Measurements from ENCODE around the gene PARD3B.

Gene PARD3B

DNA sequence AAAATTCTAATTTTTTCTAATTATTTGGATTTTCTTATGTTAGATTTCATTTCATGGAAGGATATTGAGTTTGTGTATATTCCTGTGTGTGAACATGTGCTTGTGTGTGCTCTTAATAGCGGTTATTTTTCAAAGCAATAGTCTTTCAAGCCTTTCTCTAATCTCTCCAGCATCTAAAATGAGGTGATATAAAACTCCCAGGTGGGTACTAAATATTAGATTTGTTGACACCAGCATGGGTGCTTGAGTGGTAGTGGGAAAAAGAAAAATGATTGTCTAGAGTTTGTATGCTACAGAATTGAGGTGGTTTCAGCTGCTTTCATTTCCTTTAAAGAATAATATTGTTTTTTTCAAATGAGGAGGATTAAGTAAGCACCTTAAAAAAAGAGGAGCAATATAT is 296.8 kb downstream of the PARD3B start:
- no peak for DNase-seq (ENCODE audit: low read depth)

DNA sequence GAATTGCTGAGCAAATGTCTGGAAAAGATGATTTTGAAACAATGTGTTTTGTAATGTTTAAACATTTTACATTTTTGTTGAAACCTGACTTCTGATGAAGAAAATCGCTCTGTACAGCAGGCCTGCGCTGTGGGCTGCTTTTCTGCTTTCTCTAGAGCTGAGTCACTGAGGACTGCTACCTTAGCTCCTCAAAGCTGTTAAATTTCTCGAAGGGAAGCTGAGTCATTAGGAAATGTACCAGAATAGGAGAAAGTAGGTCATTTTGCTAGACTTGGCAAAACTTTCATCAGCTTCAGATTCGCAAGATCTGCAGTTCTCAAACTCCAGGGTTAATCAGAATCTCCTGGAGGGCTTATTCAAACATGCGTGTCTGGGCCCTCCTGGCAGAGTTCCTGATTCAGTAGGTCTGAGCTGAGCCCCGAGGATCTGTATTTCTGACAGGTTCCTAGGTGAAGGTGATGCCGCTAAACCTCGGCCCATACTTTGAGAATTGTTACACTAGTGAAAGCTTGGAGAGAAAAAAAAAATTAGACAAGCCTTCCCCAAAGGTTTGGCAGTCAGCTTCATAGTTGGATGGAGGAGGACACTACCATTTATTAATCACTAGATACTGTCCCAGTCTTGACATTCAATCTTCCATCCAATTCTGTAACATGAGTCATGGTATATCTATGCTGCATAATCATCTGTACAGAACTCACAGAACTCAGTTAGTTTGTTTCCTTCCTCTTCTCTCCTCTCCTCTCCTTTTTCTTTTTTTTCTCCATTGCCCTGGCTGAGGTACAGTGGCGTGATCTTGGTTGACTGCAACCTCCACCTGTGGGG is 297.6 kb downstream of the PARD3B start:
- peak; percentile 91 for DNase-seq (ENCODE audit: low read depth)

DNA sequence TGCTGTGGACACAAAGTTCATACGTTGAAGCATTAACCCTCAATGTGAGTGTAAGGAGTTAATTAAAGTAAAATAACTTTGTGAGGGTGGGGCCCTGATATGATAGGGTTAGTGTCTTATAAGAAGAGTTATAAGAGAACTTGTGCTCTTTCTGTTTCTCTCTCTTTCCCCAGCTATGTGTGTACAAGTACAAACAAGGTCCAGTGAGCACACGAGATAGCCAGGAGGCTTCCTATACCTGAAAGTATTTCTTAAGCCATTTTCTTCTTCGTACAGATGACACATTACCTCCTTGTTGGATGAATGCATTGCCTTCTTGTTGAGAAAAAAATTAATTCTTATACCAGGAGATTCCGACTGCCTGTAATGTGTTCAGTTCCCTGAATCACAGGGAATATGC is 301.2 kb downstream of the PARD3B start:
- no peak for DNase-seq (ENCODE audit: low read depth)

DNA sequence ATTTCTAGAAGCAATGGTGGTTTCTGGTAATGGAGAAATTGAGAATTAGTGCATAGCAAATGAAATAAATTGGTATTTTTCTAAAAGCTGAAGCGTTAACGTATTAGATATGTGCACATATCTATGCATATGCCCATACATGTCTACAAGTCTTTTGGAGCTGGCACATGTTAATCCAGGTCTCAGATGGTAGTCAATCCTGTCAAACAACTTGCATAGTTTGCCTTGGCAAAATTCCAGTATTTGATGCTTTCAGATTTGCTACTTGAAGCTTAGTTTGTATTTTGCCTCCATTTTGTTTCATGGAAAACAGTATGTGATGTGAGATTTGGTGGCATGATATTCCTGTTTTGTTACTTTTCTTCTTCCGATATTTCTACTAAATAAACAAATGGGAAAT is 304.6 kb downstream of the PARD3B start:
- no peak for DNase-seq (ENCODE audit: low read depth)

DNA sequence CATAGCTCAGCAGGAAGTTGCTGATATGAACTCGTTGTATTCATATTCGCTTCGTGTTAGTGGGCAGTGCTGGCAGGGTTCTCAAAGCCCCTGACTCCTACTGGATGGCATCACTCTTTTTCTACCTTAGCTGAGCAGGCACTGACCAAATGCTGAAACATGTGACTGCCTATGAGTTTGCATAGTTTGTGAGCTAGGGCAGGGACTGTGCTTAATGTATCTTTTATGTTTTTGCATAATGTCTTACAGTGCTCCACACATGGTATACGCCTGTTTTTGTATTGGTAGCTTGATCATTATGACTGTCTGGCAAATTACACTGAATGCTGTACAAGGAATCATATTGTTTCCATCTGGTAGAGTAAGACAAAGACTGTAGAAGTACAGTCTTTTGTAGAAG is 305.3 kb downstream of the PARD3B start:
- no peak for DNase-seq (ENCODE audit: low read depth)

DNA sequence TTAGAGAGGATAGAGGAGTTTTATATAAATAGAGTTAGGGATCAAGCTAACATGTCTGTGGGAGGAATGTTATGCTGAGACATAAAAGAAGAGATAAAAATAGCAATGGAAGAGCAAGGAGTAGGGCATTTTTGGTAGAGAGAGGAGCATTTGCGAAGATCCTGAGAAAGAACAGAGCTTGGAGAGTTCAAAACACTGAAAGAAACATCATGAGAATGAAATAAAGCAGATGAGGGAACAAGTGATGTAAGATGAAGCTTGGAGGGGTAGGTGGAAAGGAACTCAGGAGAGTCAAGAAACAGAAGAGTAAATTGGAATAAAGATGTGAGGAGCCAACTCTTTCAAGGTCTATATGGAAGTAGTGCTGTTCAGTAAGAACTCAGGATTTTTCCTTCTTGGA is 308.6 kb downstream of the PARD3B start:
- no peak for DNase-seq (ENCODE audit: low read depth)

DNA sequence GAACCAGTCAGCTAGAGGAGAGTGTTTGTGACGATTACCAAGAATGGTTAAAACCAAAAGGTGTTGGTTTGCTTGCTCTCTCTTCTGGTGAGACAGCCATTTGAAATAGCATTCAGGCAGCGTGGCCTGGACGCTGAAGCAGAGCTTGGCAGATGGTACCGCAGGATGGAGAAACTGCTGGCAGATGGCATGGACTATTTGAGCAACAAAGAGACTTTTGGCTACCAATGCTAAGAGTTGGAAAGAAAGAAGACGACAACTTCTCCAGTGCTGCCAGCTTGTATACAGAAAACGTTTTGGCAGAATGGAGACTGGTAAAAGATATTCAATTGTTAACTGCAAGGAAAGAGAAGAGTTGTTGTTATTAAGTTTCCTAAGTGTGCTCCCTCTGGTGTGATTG is 315.0 kb downstream of the PARD3B start:
- DNase-seq (ENCODE audit: low read depth): no peak

DNA sequence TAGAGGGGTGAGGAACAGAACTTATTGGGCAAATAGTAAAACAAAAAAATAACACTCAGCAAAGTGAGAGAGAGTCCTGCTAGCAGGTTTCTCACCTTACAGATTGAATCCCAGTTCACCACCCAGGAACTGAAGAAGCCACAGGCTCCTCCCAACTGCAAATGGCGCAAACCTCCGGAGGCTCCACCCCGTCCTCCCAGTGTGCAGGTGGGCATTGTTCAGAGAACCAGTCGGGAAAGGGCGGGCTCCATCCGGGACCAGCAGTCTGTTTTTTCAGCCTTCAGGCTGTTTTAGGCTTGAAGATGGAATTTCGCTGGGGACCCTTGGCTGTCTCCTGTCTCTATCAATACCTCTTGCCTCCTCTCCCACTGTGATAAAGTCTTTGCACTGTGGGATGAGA is 317.5 kb downstream of the PARD3B start:
- DNase-seq (ENCODE audit: low read depth): no peak

DNA sequence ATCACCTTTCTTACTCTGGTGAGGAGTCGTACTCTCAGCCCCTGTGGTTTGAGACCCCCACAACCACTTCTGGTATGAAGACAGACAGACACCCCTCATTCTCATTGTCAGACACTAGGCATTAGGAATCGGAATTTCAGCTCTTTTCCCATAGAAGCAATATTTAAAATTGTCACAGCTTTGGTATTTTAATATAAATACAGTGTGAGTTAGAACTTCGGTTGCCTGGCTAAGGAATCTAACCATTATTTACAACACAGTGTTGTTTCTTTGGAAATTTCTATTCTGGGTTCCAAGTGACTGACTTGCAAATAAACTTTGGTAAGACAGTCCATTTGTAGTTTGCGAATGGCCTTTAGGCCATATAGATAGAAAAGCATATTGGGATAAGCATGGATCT is 318.1 kb downstream of the PARD3B start:
- DNase-seq (ENCODE audit: low read depth): no peak

DNA sequence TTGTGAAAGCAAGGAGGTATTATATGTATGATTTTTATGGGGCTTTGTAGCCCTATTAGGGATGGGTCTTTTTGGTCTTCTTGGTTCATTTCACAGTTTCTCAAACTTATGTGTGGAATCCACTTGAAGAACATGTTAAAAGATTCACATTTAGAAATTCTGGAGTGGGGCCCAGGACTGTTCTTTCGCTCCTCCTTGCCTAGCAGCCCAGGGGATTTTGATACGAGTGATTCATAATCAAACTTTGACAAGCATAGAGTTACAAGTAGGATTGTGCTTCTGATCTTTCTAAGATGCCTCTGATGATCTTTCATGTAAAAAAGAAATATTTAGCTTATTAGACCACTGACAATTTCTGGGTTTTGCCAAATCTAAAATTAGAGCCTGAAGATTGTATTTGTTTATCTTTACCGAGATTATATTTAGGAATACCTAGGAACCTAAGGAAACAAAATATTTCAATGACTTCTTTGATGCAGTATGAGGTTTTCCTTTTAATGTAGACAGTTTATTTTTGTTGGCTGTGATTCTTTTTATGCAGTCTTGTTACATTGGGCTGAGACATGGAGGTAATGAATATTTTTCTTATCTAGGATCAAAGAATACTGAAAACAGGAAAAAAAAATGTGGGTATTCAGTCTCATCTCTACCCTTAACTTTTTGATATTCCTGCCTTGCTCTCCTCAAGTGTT is 324.0 kb downstream of the PARD3B start:
- no peak for DNase-seq (ENCODE audit: low read depth)

DNA sequence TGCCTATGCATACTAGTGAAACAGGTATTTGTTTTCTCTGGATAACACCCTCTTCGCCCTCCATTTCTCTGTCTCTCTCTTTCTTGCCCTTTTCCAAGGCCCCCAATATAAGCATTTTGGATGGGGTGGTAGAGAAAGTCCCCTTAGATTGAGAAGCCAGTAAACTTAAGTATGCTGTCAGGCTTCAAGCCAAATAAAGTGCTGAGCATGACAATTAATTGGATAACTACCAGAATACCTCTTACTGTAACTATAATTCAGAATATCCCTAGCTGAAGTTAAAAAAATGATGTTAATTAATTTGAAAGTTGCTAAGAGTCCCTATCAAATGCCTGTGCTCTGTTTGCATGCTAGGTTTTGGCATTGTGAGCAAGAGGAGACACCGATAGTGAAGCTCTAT is 324.8 kb downstream of the PARD3B start:
- DNase-seq (ENCODE audit: low read depth): no peak

DNA sequence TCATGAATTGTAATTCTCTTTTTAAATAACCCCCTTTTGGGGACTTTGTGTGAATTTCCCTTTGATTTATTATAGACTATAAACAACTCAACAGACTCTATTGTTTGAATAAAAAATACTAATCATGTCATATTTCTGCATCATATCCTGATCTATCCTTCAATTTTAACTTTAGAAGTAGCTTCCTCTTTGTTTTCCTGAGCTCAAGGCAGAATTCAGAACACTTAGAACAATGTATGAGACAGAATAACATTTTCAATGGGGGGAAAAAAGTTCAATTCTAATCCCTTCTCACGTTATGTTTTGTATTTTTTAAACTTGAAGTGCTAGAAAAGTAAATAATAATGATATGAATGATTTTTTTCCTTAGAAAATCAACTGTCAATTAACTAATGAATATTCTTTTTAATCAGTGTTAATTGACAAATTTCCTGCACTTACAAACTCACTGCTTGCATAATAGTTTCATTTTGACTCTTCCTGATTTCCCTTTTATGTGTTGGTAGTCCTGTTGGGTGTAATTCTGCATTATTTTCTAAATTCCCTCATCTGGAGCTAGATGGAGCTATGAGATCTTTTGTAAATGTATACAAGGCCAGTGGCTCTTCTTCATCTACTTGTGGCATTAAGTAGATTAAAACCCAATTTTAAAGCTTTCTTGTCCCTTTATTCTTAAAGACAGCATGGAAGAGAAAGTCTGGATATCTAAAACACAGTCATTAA is 326.1 kb downstream of the PARD3B start:
- DNase-seq (ENCODE audit: low read depth): no peak

DNA sequence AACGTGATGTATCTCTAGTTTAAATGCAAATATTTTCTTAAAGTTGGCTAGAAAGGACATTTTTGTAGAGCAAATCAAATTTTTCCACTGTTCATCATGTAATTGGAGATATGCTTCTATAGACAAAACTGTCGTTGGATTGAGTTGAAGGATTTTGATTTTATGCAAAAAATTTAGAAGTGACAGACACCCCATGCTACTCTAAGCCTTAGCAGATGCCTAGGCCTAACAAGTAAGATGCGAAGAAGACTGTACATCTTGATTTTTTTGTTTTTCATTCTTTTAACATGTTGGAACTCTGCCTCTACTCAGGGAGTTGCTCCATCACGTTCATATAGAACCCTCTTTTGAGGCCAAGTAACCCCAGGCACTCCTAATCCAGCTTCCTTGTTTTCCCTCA is 331.0 kb downstream of the PARD3B start:
- DNase-seq (ENCODE audit: low read depth): no peak

DNA sequence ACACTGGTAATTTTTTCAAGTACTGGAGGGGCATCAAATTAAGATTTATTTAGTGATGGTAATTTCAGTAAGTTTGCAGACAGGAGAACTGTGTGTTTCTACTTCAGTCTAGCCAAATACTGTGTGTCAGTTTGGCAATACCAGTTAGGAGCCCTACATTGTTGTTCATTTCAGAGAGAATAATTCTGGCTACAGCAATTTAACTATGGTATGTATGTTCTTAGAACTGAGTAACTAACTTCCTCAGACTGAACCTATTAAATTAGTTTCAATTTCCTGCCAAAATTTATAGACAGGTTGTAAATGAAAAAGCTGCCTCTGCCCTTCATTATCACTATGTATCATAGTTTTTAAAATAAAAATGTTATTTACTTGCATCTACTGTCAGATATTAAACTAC is 332.4 kb downstream of the PARD3B start:
- DNase-seq (ENCODE audit: low read depth): no peak

DNA sequence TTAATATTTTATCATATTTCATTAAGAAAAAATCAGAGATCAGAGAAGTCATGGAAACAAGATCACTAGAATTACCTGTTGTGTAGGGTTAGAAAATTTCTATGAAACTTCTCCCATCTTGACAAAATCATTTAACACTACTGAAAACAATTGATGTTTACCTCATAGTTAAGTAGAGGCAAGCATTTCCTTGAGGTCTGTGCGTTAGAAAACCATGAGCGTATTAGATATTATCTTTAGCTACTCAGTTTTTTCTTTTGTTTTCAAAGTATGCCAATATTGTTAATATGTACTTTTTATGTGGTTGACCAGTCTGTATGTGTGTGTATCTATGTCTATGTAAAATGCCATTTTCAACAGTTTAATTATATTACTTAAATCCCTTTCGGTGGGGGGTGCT is 335.7 kb downstream of the PARD3B start:
- DNase-seq (ENCODE audit: low read depth): no peak

DNA sequence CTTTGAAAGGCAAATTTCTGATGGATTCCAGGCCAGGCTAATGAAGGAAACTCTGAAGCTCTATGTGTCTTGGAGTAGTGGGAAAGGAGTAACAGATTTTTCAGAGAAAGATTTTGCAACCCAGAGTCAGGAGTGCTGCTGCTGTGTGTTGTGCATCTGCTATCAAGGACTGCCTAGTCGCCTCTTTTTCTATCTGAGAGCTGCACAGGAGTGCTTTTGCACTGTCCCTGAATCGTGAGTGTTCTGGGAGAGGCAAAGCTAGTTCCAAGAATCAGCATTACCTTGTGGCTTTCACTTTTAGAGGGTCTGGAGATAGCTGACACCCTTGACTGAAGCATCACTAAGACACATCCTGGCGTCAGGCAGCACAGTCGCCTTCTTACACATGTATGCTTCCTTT is 336.4 kb downstream of the PARD3B start:
- DNase-seq (ENCODE audit: low read depth): no peak

DNA sequence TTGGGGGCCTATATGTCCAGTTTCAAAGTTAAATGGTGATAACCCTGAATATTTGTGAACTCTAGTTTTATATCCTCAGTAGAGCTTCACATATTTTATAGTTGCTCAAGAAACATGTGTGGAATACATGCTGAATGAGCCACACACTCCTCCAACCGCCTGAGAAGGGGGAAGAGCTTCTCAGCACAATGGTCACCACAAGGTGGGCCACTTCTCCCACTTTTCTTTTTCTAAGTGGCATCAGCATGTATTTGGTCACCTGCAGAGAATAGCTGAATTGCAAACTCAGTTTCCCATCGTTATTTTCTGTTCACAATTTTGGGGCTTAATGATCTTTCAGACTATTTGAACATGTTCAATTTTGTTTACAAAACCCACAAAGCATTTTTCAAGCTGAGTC is 340.5 kb downstream of the PARD3B start:
- no peak for DNase-seq (ENCODE audit: low read depth)

DNA sequence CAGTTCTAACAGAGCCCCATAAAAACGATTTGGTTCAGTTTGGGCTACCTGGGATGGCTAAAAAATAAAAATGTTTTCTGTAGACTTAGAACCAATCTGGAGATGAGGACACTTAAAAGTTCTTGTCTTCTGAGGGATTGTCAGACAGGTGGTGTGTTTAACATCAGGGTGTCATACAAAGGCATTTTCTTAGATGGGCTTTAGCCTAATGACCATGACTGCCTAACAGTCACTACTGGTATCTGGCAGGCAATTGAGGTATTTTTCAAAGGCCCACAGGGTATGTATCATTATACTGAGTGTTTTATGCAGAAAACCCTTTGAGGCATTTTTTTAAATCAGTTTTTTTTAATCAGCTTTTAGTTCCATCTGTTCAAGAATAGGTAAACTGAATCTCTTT is 341.4 kb downstream of the PARD3B start:
- DNase-seq (ENCODE audit: low read depth): no peak

DNA sequence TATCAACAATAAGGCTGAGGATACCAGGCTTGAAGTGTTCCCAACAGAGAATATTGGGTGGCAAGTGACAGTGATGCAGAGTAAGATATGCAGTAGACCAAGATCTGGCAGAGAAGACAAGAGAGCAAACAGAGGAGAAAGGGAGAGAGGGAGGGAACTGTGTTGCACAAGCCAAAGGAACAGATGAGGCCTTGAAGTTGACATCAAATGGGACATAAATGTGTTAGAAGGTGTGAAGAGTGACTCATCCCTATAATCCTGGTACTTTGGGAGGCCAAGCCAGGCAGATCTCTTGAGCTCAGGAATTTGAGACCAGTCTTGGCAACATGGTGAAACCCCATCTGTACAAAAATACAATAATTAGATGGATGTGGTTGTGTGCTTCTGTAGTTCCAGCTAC is 342.9 kb downstream of the PARD3B start:
- no peak for DNase-seq (ENCODE audit: low read depth)

DNA sequence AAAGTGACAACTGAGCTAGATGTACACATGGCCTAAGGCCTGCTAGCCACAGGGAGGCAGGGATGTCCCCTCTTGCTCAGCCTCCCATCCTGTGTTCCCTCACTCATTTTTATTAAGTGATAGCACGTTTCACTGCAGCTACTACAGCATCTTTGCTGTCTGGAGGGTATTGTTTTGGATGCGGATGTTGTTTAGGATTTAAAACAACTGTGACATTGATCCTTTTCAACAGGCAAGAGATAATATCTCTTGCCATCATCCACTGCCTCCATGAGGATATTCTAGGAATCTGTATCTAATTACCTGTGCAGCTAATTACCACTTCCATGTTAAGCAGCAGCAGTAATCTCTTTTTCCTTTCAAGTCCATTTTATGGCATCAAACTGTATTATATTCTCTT is 345.4 kb downstream of the PARD3B start:
- no peak for DNase-seq (ENCODE audit: low read depth)

DNA sequence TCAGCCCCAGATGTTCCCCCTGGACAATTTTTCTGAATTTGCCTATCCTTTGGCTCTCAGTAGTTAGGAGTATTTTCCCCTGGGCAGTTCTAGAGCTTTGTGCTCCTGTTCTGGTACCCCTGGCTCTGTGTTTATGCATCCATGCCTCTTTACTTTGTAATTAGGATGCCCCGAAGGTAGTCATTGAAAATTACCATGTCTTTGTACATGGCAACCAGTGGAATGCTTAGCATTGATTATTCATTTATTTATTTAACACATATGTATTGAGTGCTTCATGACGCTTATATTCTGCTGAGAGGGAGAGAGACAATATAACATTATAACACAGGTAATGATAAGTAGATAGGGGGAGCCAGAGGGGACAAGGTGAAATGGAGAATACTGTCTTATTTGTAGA is 346.5 kb downstream of the PARD3B start:
- no peak for DNase-seq (ENCODE audit: low read depth)

DNA sequence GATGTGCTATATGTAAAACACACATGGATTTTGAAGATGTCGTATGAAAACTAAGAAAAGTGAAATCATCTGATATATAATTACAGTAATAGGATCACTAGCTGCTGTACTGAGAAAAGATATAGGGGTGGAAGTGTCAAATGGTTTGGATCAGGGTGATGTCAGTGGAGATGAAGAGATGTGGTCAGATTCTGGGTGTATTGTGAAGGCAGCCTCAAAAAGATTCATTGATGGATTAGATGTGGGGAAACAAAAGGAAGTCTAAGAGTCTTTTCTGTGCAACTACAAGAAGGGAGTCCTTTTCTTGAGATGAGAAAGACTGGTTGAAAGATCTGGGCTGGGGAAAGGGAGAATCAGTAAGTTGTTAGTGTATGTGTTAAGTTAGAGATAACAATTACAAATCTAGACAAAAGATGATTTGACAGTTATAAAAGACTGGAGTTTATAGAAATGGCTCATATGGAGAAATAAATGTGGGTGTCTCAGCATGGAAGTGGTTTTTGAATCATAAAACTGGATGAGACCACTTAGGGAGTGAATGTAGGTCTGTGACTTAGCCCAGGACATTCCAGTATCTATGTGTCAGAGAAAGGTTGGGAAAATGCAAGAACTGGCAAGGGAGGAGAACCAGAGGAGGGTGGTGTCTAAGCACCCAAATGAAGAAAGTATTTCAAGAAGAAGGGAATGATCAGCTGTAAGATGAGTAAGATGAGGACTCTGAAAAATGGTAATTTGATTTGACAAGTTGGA is 347.4 kb downstream of the PARD3B start:
- DNase-seq (ENCODE audit: low read depth): peak; percentile 87

Data from GM04503 (cell line).